MM.1S (cell line): Measurements from ENCODE around the gene PRKAG2.

ENCODE experiments used
- DNase-seq: peaks from one replicate; pipeline ENCODE4 v3.0.0-alpha.2; 2015
- H2AFZ ChIP-seq: fragments of 300-600 bp; sonication (generic); 2 replicates; pipeline ENCODE4 v1.6.0; 2016; ENCODE audit warnings: antibody characterized with exemption, low read length
- H3F3A ChIP-seq: fragments of 300-600 bp; sonication (generic); 2 replicates; pipeline ENCODE4 v1.6.1; 2016; ENCODE audit warnings: mild to moderate bottlenecking, antibody characterized with exemption, low read length, moderate library complexity, mixed read lengths; ENCODE audit not compliant: insufficient read depth
- H3K27ac ChIP-seq: fragments of 300-600 bp; sonication (generic); 2 replicates; pipeline ENCODE4 v1.5.1; 2016; ENCODE audit warnings: mild to moderate bottlenecking, low read length
- H3K27me3 ChIP-seq: fragments of 300-600 bp; sonication (generic); replicated peaks from 2 replicates; pipeline ENCODE4 v1.6.0; 2016; ENCODE audit warnings: low read length; ENCODE audit not compliant: insufficient read depth
- H3K36me3 ChIP-seq: fragments of 300-600 bp; sonication (generic); replicated peaks from 2 replicates; pipeline ENCODE4 v1.6.1; 2016; ENCODE audit warnings: mild to moderate bottlenecking, low read length, mixed read lengths; ENCODE audit not compliant: insufficient read depth
- H3K4me1 ChIP-seq: fragments of 300-600 bp; sonication (generic); 2 replicates; pipeline ENCODE4 v1.6.1; 2016; ENCODE audit warnings: low read length, mixed read lengths
- H3K4me2 ChIP-seq: fragments of 300-600 bp; sonication (generic); 2 replicates; pipeline ENCODE4 v1.6.0; 2016; ENCODE audit warnings: low read depth, low read length
- H3K4me3 ChIP-seq: fragments of 300-600 bp; sonication (generic); 2 replicates; pipeline ENCODE4 v1.5.1; 2016; ENCODE audit warnings: low read length, mixed read lengths
- H3K79me2 ChIP-seq: fragments of 300-600 bp; sonication (generic); 2 replicates; pipeline ENCODE4 v1.6.1; 2016; ENCODE audit warnings: mixed run types, low read length, mixed read lengths
- H3K9ac ChIP-seq: fragments of 300-600 bp; sonication (generic); 2 replicates; pipeline ENCODE4 v1.6.1; 2016; ENCODE audit warnings: low read length, mixed read lengths
- H3K9me2 ChIP-seq: fragments of 300-600 bp; sonication (generic); replicated peaks from 2 replicates; pipeline ENCODE4 v1.6.1; 2016; ENCODE audit warnings: mild to moderate bottlenecking, low read length, mixed read lengths; ENCODE audit not compliant: insufficient read depth
- H3K9me3 ChIP-seq: fragments of 300-600 bp; sonication (generic); replicated peaks from 2 replicates; pipeline ENCODE4 v1.6.1; 2016; ENCODE audit warnings: mild to moderate bottlenecking, low read length, mixed read lengths; ENCODE audit not compliant: insufficient read depth
- H4K20me1 ChIP-seq: fragments of 300-600 bp; sonication (generic); 2 replicates; pipeline ENCODE4 v1.6.1; 2016; ENCODE audit warnings: mild to moderate bottlenecking, low read length, moderate library complexity, mixed read lengths; ENCODE audit not compliant: insufficient read depth
- EZH2 ChIP-seq: fragments of 300-600 bp; sonication (generic); optimal IDR thresholded peaks from 2 replicates; pipeline ENCODE3; 2017; ENCODE audit warnings: low read depth, mild to moderate bottlenecking, antibody characterized with exemption, low read length, mixed read lengths
- EZH2phosphoT487 ChIP-seq: fragments of 300-600 bp; sonication (generic); IDR thresholded peaks from 2 replicates; pipeline ENCODE4 v1.6.1; 2018; ENCODE audit warnings: antibody characterized with exemption, low read length
- TF ChIP-seq, protein P1 (sequence below): fragments of 300-600 bp; sonication (generic); IDR thresholded peaks from 2 replicates; pipeline ENCODE4 v1.5.1; 2016; ENCODE audit warnings: antibody characterized with exemption, low read length, mixed read lengths

Gene PRKAG2

DNA sequence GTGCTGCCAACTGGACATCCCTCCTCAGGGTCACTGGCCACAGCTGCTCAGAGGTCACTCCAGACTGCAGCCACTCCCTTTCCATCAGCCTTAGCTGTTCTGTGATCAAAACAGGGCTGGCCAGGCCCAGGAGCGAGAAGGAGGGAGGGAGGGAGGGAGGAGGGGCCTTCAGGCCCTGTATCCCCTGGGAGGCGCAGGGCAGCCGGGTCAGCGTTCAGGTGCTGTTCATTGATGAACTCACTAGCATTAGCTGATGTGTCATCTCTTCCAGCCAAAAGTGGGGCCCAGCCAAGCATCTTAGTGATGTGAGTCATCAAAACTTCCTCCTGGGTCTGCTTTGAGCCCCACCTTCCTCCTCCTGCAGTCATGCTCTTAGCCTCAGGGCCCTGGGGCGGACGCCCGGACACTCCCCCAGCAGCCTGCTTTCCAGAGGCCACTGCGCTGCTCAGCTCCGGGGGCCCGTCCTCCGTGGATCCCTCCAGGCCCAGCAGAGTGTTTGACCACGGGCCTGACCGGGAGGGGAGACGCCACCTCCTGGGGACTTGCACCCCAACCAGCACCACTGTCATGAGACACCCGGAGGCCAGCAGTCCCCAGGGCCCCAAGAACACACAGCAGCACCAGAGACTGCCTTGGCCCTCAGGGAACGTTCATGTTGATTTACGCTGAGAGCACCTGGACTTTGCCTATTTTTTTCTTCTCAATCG, 149.2 kb downstream of the PRKAG2 start:
- no peak overlapping the region for H3K9ac ChIP-seq
- TF ChIP-seq EZH2phosphoT487 = no peak
- TF ChIP-seq EZH2 = no peak
- TF ChIP-seq, protein P1, sequence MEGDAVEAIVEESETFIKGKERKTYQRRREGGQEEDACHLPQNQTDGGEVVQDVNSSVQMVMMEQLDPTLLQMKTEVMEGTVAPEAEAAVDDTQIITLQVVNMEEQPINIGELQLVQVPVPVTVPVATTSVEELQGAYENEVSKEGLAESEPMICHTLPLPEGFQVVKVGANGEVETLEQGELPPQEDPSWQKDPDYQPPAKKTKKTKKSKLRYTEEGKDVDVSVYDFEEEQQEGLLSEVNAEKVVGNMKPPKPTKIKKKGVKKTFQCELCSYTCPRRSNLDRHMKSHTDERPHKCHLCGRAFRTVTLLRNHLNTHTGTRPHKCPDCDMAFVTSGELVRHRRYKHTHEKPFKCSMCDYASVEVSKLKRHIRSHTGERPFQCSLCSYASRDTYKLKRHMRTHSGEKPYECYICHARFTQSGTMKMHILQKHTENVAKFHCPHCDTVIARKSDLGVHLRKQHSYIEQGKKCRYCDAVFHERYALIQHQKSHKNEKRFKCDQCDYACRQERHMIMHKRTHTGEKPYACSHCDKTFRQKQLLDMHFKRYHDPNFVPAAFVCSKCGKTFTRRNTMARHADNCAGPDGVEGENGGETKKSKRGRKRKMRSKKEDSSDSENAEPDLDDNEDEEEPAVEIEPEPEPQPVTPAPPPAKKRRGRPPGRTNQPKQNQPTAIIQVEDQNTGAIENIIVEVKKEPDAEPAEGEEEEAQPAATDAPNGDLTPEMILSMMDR = no peak
- no peaks in the 10 kb centered on the region for H4K20me1 ChIP-seq
- DNase-seq = no peak
- no peak overlapping the region for H3K27ac ChIP-seq
- H3K79me2 ChIP-seq = no peaks in the 10 kb centered on the region
- no peak overlapping the region for H3K4me3 ChIP-seq
- no peak overlapping the region for H3K4me2 ChIP-seq
- H3K27me3 ChIP-seq = peaks cover 45% of the 10 kb centered on the region
- H3K9me2 ChIP-seq = no peaks in the 10 kb centered on the region
- H2AFZ ChIP-seq = no peak overlapping the region
- H3F3A ChIP-seq = no peaks in the 10 kb centered on the region
- no peaks in the 10 kb centered on the region for H3K4me1 ChIP-seq
- H3K9me3 ChIP-seq = no peaks in the 10 kb centered on the region
- H3K36me3 ChIP-seq = no peaks in the 10 kb centered on the region

DNA sequence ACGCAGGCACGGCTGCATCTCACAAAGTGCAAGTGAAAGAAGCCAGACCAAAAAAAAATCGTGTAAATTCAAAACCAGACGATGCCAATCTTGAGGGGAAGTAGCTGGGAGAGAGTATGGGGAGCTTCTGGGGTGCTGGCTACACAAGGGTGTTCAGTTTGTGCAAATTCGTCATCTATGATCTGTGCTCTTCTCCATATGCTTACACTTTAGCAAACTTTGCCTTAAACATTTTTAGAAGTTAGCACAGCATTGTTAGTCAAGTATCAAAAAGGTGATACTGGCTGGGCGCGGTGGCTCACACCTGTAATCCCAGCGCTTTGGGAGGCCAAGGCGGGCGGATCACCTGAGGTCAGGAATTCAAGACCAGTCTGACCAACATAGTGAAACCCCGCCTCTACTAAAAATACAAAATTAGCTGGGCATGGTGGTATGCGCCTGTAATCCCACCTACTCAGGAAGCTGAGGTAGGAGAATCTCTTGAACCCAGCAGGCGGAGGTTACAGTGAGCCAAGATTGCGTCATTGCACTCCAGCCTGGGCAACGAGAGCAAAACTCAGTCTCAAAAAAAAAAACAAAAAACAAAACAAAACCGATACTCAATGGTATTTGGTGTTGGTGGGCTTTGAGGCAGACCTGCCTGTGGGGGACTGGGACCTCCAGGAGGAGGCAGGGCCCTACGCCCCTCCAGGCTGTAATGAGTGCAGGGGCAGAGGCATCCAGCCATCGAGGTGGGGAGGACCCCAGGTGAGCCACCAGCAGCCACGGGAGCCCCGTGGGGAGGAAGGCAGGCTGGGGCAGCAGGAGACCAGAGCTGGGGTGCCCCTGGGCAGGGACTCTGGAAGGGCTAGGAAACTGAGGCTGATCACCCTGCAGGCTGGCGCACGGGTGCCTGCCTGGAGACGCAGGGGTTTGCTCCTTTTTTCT, 150.0 kb downstream of the PRKAG2 start:
- Histone ChIP-seq H2AFZ (no peak overlapping the region), H3K36me3 (no peaks in the 10 kb centered on the region), H3K27me3 (peaks cover 49% of the 10 kb centered on the region), H4K20me1 (no peaks in the 10 kb centered on the region), H3K9ac (no peak overlapping the region), H3K79me2 (no peaks in the 10 kb centered on the region), H3K9me3 (no peaks in the 10 kb centered on the region), H3K9me2 (no peaks in the 10 kb centered on the region), H3K27ac (no peak overlapping the region), H3K4me3 (no peak overlapping the region), H3K4me1 (no peaks in the 10 kb centered on the region), H3K4me2 (no peak overlapping the region), H3F3A (no peaks in the 10 kb centered on the region)
- DNase-seq = no peak
- TF ChIP-seq EZH2phosphoT487 = no peak
- no peak for TF ChIP-seq EZH2
- TF ChIP-seq, protein P1 = no peak

DNA sequence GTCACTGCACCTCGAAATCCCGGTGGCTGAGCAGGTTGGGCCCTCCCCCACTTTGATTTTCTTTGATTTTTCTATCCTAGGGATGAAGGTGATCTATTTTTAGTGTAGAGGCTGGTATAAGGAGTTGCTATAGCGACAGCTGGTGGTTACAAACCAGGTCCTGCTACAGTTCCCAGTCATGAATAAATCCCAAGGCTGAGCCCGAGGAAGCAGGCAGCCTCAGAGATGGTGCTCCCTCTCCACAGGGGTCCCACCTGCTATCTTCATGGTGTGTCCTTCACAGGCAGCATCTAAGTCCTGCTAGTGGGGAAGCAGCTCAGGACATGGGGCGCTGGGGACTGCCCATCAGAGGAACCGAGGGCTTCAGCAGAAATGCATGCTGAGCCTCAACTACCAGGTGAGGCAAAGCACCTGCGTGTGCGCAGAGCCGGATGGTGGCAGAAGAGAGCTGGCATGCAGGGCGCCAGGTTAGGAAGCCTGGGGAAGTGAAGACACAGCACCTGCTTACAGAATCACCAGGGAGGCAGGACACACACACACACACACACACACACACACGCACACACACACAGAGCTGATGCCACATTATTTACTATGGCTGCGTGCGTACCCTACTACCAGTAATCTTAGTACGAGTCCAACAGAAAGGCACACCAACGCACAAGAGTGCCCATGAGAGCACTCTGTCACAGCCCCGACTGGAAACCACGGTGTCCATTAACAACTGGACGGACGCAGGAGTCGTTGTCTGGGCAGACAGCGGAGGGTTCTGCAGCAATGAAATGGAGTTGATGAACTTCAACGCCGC, 150.9 kb downstream of the PRKAG2 start:
- Histone ChIP-seq H3K27ac (no peak overlapping the region), H3K27me3 (peaks cover 58% of the 10 kb centered on the region), H3K4me3 (no peak overlapping the region), H3K9me2 (no peaks in the 10 kb centered on the region), H3K79me2 (no peaks in the 10 kb centered on the region), H3K9me3 (no peaks in the 10 kb centered on the region), H2AFZ (no peak overlapping the region), H3K4me2 (no peak overlapping the region), H3K4me1 (no peaks in the 10 kb centered on the region), H3K9ac (no peak overlapping the region), H3F3A (no peaks in the 10 kb centered on the region), H4K20me1 (no peaks in the 10 kb centered on the region), H3K36me3 (no peaks in the 10 kb centered on the region)
- DNase-seq = no peak
- no peak for TF ChIP-seq EZH2phosphoT487
- TF ChIP-seq, protein P1 = no peak
